GM12878 (cell line): Measurements from ENCODE around the gene ZNF22. TPM values are rescaled to one million over a fixed set of nuclear protein-coding genes. Genes with fewer than 3 reads are reported as not detected.

Experiments used
- ATAC-seq: fragments of 200-7000 bp; cut with Tn5 transposase; 3 replicates; pipeline ENCODE4 v1.9.1; 2020; ENCODE audit warnings: mild to moderate bottlenecking, moderate library complexity
- BruUV-seq: library from RNA; stranded (reverse); fragments of 400-500 nt; replicated peaks from 2 replicates; lab custom pipeline; 2021; lab: Mats Ljungman, UMichigan
- CTCF ChIA-PET: fragments of 300-600 bp; sonication (Branson Sonifier 250); formaldehyde crosslinking; extraction: SDS; loops from one replicate; lab custom pipeline; 2021; ENCODE audit warnings: inconsistent platforms; lab: Yijun Ruan, JAX
- POLR2A ChIA-PET: fragments of 350-600 bp; formaldehyde crosslinking; extraction: SDS; loops from one replicate; lab custom pipeline; 2021; ENCODE audit warnings: inconsistent platforms; lab: Charles Lee
- RAD21 ChIA-PET: fragments of 300-600 bp; sonication (Branson Sonifier 250); formaldehyde crosslinking; loops from one replicate; lab custom pipeline; 2023; ENCODE audit warnings: antibody characterized with exemption; ENCODE audit not compliant: unreplicated experiment; lab: Charles Lee
- SMC1A ChIA-PET: fragments of 300-600 bp; sonication (Branson Sonifier 250); formaldehyde crosslinking; loops from one replicate; lab custom pipeline; 2023; ENCODE audit not compliant: unreplicated experiment, uncharacterized antibody; lab: Charles Lee
- DNase-seq: peaks from one replicate; pipeline ENCODE4 v3.0.0-alpha.2; 2011; ENCODE audit warnings: low read depth, low spot score
- FAIRE-seq: peaks from 3 replicates; lab custom pipeline; 2011; peaks lifted over from hg19 to GRCh38; lab: Jason Lieb, UNC
- H2AFZ ChIP-seq: 2 replicates; pipeline ENCODE4 v1.6.0; 2011; ENCODE audit warnings: low read depth, low read length, control low read depth; ENCODE audit not compliant: control insufficient read depth
- H3K27ac ChIP-seq: 2 replicates; pipeline ENCODE4 v1.5.1; 2011; ENCODE audit warnings: control low read depth; ENCODE audit not compliant: control insufficient read depth, insufficient read depth
- H3K27me3 ChIP-seq, 2 experiments: replicated peaks in 1 of 2; 2 replicates each; pipeline versions ENCODE4 v1.6.0 to v1.6.1; 2011; ENCODE audit warnings: low read length in 1 of 2; ENCODE audit not compliant: control insufficient read depth in 2 of 2, insufficient read depth in 2 of 2
- H3K36me3 ChIP-seq, 2 experiments: 2 replicates each; pipeline ENCODE4 v1.5.1; 2011; ENCODE audit warnings: low read length in 1 of 2; ENCODE audit not compliant: control insufficient read depth in 2 of 2, insufficient read depth in 2 of 2
- H3K4me1 ChIP-seq: 2 replicates; pipeline ENCODE4 v1.6.1; 2011; ENCODE audit warnings: mild to moderate bottlenecking, low read length, moderate library complexity, mixed read lengths; ENCODE audit not compliant: control insufficient read depth, insufficient read depth
- H3K4me2 ChIP-seq: 2 replicates; pipeline ENCODE4 v1.6.0; 2011; ENCODE audit warnings: control low read depth; ENCODE audit not compliant: control insufficient read depth, insufficient read depth
- H3K4me3 ChIP-seq: fragments of 200-600 bp; sonication (generic); 2 replicates; pipeline ENCODE4 v1.5.1; 2016
- H3K79me2 ChIP-seq: 2 replicates; pipeline ENCODE4 v1.6.0; 2011; ENCODE audit warnings: low read length; ENCODE audit not compliant: control insufficient read depth, insufficient read depth
- H3K9ac ChIP-seq: 2 replicates; pipeline ENCODE4 v1.8.0; 2011; ENCODE audit warnings: low read length, control low read depth, mixed read lengths; ENCODE audit not compliant: control insufficient read depth, insufficient read depth
- H3K9me3 ChIP-seq: replicated peaks from 3 replicates; pipeline ENCODE4 v1.5.1; 2011; ENCODE audit warnings: mild to moderate bottlenecking, low read length; ENCODE audit not compliant: control insufficient read depth, insufficient read depth
- H4K20me1 ChIP-seq: 2 replicates; pipeline ENCODE4 v1.6.0; 2011; ENCODE audit not compliant: control insufficient read depth, insufficient read depth
- ATF7 ChIP-seq: fragments of 450-650 bp; IDR thresholded peaks from 2 replicates; pipeline ENCODE4 v1.6.1; 2016; ENCODE audit warnings: low read depth, mild to moderate bottlenecking
- BACH1 ChIP-seq: fragments of 450-650 bp; IDR thresholded peaks from 2 replicates; pipeline ENCODE4 v1.6.1; 2017; ENCODE audit warnings: mild to moderate bottlenecking, borderline replicate concordance
- BHLHE40 ChIP-seq, 2 experiments: fragments of 450-650 bp in 1 of 2; IDR thresholded peaks; 2 replicates each; pipeline ENCODE4 v1.6.1; 2011 to 2017; ENCODE audit warnings: low read depth in 2 of 2, borderline replicate concordance in 1 of 2, improper control_type of control experiment in 1 of 2, low read length in 1 of 2, mild to moderate bottlenecking in 1 of 2
- CHD2 ChIP-seq: IDR thresholded peaks from 2 replicates; pipeline ENCODE4 v1.6.1; 2011; ENCODE audit warnings: low read depth, low read length, improper control_type of control experiment, borderline replicate concordance
- E2F8 ChIP-seq: fragments of 450-650 bp; IDR thresholded peaks from 2 replicates; pipeline ENCODE4 v1.6.1; 2018; ENCODE audit warnings: mild to moderate bottlenecking, low read depth, moderate library complexity; ENCODE audit not compliant: partially characterized antibody
- EED ChIP-seq: sonication (generic); IDR thresholded peaks from 2 replicates; pipeline ENCODE4 v1.6.1; 2016; ENCODE audit warnings: antibody characterized with exemption, low read depth
- JUNB ChIP-seq: IDR thresholded peaks from 2 replicates; pipeline ENCODE4 v1.6.1; 2016; ENCODE audit warnings: antibody characterized with exemption, mild to moderate bottlenecking
- MAX ChIP-seq: IDR thresholded peaks from 2 replicates; pipeline ENCODE4 v1.6.1; 2012; ENCODE audit warnings: low read depth, low read length, improper control_type of control experiment
- NR2C1 ChIP-seq: fragments of 450-650 bp; IDR thresholded peaks from 2 replicates; pipeline ENCODE4 v1.6.1; 2017; ENCODE audit warnings: antibody characterized with exemption, mild to moderate bottlenecking, moderate library complexity
- NR2F1 ChIP-seq: fragments of 450-650 bp; conservative IDR thresholded peaks from 2 replicates; pipeline ENCODE4 v1.6.1; 2017; ENCODE audit warnings: mild to moderate bottlenecking
- RB1 ChIP-seq: fragments of 450-650 bp; formaldehyde crosslinking; IDR thresholded peaks from 2 replicates; pipeline ENCODE4 v1.6.1; 2017; ENCODE audit warnings: mild to moderate bottlenecking, borderline replicate concordance
- RELB ChIP-seq: fragments of 450-650 bp; IDR thresholded peaks from 2 replicates; pipeline ENCODE4 v1.6.1; 2017; ENCODE audit warnings: low read depth, mild to moderate bottlenecking, moderate library complexity
- TBL1XR1 ChIP-seq: IDR thresholded peaks from 2 replicates; pipeline ENCODE4 v1.6.1; 2012; ENCODE audit warnings: low read depth, low read length, improper control_type of control experiment
- TCF3 ChIP-seq: IDR thresholded peaks from 2 replicates; pipeline ENCODE4 v1.6.1; 2012; ENCODE audit warnings: low read depth, mild to moderate bottlenecking, low read length, borderline replicate concordance; ENCODE audit not compliant: insufficient read depth
- WRNIP1 ChIP-seq: IDR thresholded peaks from 2 replicates; pipeline ENCODE4 v1.6.1; 2011; ENCODE audit warnings: low read depth, low read length, improper control_type of control experiment, borderline replicate concordance
- WGBS: methylation state at CpG from one replicate; pipeline ENCODE4 v1.1.6; 2016; ENCODE audit warnings: low lambda C conversion rate; ENCODE audit not compliant: insufficient replicate concordance, insufficient coverage; ENCODE audit errors: missing lambda C conversion rate; 5-methylcytosine and 5-hydroxymethylcytosine counted together
- in situ Hi-C: fragments of 300-500 bp; cut with MboI; formaldehyde crosslinking; loops from 9 replicates; pipeline ENCODE4 v1.14.3; 2018; ENCODE audit warnings: mixed read lengths
- intact Hi-C: fragments of 100-400 bp; cut with micrococcal nuclease; formaldehyde crosslinking; loops from one replicate; pipeline ENCODE4 v1.14.2; 2022; ENCODE audit not compliant: unreplicated experiment
- polyA plus RNA-seq, 11 experiments: library from polyadenylated mRNA; depleted of rRNA in 4 of 11; unstranded in 6 of 11; stranded (reverse) in 5 of 11; fragments of >200 nt; fragmentation: Nextera tagmentation in 4 of 11; fragmentation: Illumina TruSeq in 1 of 11; extraction: Ambion mirVana in 4 of 11; extraction: Trizol in 1 of 11; gene quantifications; 1 replicate in 1 of 11; 2 replicates in 10 of 11; pipeline versions ENCODE4 v1.2.1 to v1.2.3, GENCODE V29; 2011 to 2016; ENCODE audit warnings: inconsistent platforms in 2 of 11, missing spikeins in 2 of 11, low read depth in 1 of 11
- total RNA-seq, 4 experiments: library from RNA; depleted of rRNA in 3 of 4; stranded (reverse); fragments of >200 nt in 3 of 4; fragmentation: Illumina TruSeq in 1 of 4; extraction: Trizol in 1 of 4; gene quantifications; 2 replicates each; pipeline versions ENCODE4 v1.2.1 to v1.2.3, GENCODE V29; 2013 to 2021

Gene ZNF22
- total and polyA plus RNA-seq, 10 of the 15 experiments (the other 5 are each of a cell fraction or from before 2014, with no cell fraction given): 31.1 to 74.4 (median 43.8) TPM

GRCh38 chr10:44962870-44963738 lies 37.6 kb upstream of the ZNF22 start:
- Histone ChIP-seq H3K9me3 (no peaks in the 10 kb centered on the region), H3K4me3 (peak overlapping the region; percentile 53; the same call in 1 of the 2 replicates), H3K36me3 (no peaks in the 10 kb centered on the region), H3K4me2 (peak overlapping the region; percentile 82), H2AFZ (peak overlapping the region; percentile 45), H3K27me3 (no peaks in the 10 kb centered on the region), H4K20me1 (no peaks in the 10 kb centered on the region), H3K27ac (peak overlapping the region; percentile 85), H3K79me2 (peaks cover 40% of the 10 kb centered on the region), H3K9ac (peak overlapping the region; percentile 62), H3K4me1 (peaks cover 79% of the 10 kb centered on the region)
- no TSS peak for BruUV-seq
- 53% methylated on average over 19 of the region's 19 CpGs for WGBS
- no peak for DNase-seq
- peak; percentile 27 for ATAC-seq
- in situ Hi-C loops: loop anchor here (10.0 to 25.0 kb wide), 2 partner anchors 1558 to 1801 kb away; partner anchors contain the start of gene HNRNPF
- no peak for FAIRE-seq
- ChIA-PET CTCF (interaction anchor here (1.9 to 9.1 kb wide), 6 partner anchors 9 to 29 kb away, joined by 6 to 116 read pairs (median 15); partner anchors contain the start of gene DEPP1), POLR2A (interaction anchor here (1.0 to 14.0 kb wide), 5 partner anchors 10 to 27 kb away, joined by 3 to 174 read pairs (median 17); partner anchors contain the start of gene DEPP1), RAD21 (interaction anchor here (0.8 to 9.2 kb wide), 10 partner anchors 10 to 457 kb away, joined by 3 to 124 read pairs (median 12); partner anchors contain the start of genes DEPP1 and ZNF22), SMC1A (interaction anchor here (1.2 to 9.3 kb wide), 7 partner anchors 10 to 29 kb away, joined by 3 to 147 read pairs (median 22); no protein-coding TSS in a partner anchor)
- intact Hi-C loops: loop anchor here (10.0 kb wide), 2 partner anchors 412 to 1818 kb away; partner anchors contain the start of gene ALOX5
- 0 out of 2 replicates have a peak, but pooled peaks have one; percentile 6 for TF ChIP-seq CHD2
- 0 out of 2 replicates have a peak, but pooled peaks have one; percentile 17 for TF ChIP-seq MAX
- peak; percentile 26; the same call in 1 of the 2 replicates for TF ChIP-seq BACH1
- TF ChIP-seq TBL1XR1: peak; percentile 29; the same call in 1 of the 2 replicates
- peak; percentile 82 for TF ChIP-seq EED
- 0 out of 2 replicates have a peak, but pooled peaks have one; percentile 15 for TF ChIP-seq RB1
- TF ChIP-seq NR2F1: 0 out of 2 replicates have a peak, but pooled peaks have one; percentile 33
- TF ChIP-seq E2F8: no peak
- TF ChIP-seq ATF7: peak; percentile 41; the same call in 1 of the 2 replicates
- peak; percentile 60 for TF ChIP-seq JUNB
- TF ChIP-seq WRNIP1: no peak
- TF ChIP-seq TCF3: peak; percentile 67; the same call in 1 of the 2 replicates
- peak; percentile 31 for TF ChIP-seq RELB
- peak; percentile 75 for TF ChIP-seq NR2C1
- peak; percentile 28 to 60; a peak in 3 of 4 replicates for TF ChIP-seq BHLHE40 (IDR thresholded peaks at IDR 0.05; ENCODE audit: borderline replicate concordance in 1 of 2, low read depth in 2 of 2, low read length in 1 of 2)
